GM21515 (cell line): Measurements from ENCODE around the gene RAPH1.
A peak's percentile ranks its signal among the peaks of the same experiment; 100 is the strongest.

Experiments used
- ATAC-seq: cut with Tn5 transposase; IDR thresholded peaks from one replicate; pipeline ENCODE4 v1.9.1; 2021; ENCODE audit not compliant: unreplicated experiment

RAPH1 gene

DNA sequence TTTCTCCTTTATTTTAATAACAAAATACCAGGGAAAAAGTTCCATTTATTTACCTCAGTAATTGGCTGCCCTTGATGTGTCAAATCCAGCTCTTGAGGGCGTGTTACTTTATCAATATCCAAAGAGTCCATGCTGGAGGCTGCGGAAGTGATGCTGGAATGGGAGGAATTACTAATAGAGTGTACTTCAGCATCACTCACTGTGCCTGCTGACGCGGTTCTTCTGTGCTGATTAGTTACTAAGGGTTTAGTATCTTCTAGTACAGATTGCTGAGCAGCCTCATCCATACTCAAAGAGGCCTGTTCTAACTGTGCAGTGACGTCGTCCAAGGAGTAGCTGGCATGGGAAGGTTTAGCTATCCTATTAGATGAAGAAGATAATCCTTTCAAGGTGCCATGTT lies 45.6 kb downstream of the RAPH1 start:
- ATAC-seq: no peak

DNA sequence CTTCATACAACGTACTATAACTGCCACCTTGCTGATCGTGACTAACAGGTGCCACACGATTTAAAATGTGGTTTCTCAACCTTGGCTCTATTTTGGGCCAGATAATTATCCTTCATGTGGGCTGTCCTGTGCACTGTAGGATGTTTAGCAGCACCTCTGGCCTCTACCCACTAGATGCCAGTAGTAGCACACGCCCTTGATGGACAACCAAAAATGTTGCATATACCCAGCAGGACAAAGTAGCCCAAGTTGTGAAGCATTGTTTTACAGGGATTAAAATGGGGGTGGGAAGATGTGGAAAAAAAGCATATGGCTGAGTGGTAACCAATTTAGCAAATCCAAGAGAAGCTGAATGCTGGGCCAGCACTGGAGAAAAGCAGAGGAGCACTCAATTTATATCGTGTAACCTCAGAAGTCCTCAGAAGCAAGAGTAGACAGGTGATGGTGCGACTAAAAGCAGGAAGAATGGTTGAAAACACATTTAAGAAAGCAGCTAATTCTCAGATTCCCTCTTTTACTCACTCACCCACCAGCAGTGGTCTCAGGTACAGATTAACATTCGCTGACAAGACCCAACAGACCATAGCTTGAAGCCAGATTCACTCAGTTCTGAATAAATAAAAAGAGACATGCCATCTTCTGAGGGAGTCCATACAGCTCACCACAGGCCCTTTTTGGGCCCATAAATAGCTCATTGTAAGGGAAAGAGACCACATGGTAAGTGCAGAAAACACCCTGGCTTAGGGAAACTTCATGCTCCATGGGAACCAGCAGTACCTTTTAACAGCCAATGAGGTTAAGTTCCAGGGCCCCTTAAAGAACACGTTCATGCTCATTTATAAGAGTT lies 50.6 kb downstream of the RAPH1 start:
- peak; percentile 74 for ATAC-seq

DNA sequence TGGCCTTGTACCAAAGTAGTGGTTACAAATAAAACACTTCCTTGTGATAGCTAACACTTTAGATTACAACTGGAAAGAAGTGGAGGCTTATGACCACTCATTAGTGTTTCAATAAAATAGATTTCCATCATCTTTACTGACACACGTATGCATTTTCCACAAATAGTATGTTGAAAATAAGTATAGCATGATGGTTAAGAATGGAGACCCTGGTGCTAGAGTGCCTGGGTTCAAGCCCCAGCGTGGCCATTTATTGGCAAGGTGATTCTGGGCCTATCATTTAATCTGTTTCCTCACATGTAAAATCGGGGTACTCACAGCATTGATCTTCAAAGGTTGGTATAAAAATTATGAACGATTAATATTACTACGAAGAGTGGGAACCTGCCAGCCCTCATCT lies 54.5 kb downstream of the RAPH1 start:
- ATAC-seq: no peak

DNA sequence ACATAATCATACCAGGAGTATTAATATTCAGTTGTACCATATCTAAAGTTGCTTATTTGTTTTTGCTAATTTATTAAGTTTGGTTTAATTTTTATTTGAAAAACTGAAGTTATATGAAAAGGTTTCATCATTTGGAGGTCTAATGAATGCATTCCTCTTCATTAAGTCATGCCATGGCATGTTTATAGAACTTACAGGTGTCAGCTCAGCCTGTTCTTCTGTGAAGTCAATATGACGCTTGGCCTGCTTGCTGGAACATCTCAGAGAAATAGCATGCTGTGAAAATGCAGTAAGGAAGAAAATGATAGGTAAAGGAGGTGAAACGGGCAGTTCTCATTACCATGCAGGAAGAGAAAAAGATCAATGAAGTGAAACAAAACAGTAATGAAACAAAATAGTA lies 58.2 kb downstream of the RAPH1 start:
- no peak for ATAC-seq

DNA sequence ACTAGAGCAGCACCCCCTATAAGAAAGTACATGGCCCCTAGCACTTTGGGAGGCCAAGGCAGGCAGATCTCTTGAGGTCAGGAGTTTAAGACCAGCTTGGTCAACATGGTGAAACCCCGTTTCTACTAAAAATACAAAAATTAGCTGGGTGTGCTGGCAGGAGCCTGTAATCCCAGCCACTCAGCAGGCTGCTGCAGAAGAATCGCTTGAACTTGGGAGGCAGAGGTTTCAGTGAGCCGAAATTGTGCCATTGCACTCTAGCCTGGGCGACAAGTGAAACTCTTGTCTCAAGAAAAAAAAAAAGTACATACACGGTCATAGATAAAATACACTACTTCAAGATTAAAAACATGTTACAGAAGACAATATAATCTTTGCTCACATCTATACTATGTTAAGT lies 63.8 kb downstream of the RAPH1 start:
- no peak for ATAC-seq

DNA sequence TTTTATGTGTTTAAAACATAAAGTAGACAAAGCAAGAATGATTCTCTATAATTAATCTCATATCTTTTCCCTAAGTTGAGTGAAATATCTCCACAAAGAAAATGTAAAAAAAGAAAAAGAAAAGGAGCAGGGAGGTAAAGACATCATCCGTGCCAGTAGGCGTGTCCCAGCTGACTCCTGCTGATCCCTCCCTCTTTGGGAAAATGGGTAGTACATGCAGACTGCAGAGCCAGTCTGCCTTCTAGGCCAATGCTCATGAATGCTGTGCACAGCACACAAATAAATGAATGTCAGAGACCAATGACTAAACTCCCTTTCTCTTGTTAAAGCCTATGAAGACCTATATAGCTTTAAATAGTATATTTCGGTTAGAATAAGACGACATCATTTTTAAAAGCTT lies 64.7 kb downstream of the RAPH1 start:
- no peak for ATAC-seq

DNA sequence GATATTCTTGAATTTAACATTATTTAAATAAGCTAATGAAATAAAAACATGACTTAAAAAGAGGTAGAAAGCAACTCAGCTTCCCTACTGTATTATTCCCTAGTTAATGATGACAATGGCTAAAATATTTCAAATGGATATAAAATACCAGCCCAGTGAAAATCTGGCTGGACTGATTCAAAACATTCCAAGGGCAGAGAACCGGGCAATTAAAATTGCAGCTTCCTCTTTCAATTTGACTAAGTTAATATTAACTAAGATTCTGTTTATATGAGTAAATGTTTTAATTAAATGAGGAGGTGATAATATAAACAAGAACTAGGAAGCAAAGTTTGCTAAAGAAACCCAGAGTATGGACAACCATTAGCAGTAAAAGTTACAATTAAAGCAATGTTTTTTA lies 65.6 kb downstream of the RAPH1 start:
- ATAC-seq: no peak

DNA sequence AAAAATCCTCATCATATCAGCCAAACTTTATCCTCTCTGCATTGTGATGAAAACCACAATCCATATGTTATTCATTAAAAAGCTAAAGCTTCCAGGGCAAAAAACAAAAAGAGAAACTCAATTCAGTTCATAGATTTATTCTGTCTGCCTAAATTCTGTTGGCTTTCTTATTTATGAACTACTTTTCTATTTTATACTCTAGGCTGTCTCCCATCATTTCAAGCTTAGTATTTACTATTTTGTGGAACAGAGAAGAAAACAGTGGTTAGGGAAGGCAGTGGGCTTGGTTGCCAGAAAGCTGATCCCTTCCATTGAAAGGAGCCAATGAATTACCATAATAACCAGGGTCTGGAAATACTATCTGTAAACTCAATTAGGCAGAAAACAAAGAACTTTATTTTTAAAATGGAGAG lies 71.8 kb downstream of the RAPH1 start:
- ATAC-seq: no peak

DNA sequence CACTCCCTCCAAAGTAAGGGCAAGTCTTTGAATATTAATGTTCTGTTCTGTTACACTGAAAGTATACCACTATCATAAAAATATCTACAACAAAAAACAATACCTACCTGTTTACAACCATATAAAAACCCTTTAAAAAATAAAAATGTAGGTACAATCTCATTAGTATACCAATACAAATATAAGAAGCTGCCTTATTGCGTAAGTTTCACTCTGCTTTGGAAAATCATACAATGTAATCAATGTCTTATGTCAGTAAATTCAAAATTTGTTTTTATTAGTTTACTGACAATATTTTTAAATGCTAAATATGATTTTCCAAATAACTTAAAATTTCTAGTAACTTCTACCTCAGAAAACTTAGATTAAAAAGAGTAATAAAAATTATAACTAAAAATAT lies 72.8 kb downstream of the RAPH1 start:
- no peak for ATAC-seq

DNA sequence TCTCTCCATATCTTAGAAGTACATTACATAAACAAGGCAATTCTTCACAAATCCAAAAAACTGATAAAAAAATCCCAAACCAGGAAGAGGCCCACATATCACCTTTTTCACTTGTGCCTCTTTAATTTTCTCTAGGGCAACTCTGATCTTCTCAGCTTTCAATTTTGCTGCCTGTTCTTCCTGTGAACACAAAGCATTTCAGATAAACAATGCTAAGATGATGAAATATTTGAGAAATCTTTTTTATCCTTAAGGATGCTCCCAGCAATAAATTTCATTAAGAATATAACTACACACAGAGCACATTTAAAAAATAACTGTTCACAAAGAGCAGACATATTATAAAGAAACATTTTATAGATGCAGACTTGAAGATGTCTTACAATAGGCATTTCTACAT lies 73.4 kb downstream of the RAPH1 start:
- ATAC-seq: no peak

DNA sequence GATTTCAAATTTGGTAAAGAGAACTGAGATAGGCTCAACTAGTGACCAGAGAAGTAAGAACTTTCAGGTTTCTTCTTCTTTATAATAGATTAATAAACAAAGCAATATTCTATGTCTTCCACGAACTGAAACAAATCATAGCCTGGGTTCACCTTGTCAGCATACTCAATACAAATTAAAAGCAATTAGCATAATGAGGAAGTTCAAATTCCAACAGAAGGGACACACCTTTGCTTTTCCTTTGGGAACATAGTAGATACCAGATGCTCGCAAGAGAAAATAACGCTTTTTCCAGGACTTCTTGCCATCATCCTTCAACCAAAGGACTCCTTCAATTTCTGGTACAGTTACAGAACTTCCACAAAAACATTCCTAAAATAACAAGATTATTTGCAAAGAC lies 79.9 kb downstream of the RAPH1 start:
- no peak for ATAC-seq

DNA sequence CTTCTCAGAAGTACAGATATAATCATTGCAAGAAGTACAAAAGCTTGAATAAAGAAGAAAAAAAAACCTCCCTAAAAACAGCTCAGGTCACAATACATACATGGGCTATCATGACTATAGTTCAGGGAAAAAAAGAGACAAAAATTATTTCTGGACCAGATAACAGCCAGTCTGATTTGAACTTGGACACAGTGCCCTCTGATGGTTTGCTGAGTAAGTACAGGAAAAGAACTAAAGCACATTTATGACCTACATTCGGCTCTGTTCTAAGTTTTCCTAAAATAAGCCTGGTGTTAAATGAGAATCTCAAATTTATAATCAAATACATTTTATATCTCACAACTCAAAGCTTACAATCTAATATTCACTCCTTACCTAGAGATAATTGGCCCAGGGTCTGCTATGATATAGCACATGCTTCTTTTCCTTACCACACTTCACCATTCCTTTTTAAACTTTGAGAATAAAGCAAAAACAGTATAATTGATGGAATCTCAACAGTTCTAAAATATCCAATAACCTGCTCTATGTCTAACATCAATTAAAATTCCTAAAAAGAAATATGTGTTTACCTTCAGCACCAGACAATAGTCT lies 81.1 kb downstream of the RAPH1 start:
- peak; percentile 83 for ATAC-seq

DNA sequence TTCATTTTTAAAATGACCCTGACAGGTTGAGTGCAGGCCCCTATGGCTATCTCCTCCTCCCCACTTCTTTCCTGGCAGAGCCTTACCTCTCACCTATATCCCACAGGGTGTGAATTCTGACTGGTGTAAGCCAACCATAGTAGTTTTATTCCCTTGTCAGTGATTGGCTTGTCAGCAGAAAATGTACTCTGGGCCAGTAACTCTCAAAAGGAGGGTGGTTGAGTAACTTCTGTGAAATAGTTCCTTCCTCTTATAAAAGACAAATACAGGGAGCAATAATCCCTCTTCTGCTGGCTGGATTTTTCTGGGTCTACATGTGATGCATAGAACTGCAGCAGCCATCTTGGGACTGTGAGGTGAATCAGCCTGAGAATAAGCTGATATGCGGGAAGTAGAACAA lies 83.4 kb downstream of the RAPH1 start:
- ATAC-seq: no peak

DNA sequence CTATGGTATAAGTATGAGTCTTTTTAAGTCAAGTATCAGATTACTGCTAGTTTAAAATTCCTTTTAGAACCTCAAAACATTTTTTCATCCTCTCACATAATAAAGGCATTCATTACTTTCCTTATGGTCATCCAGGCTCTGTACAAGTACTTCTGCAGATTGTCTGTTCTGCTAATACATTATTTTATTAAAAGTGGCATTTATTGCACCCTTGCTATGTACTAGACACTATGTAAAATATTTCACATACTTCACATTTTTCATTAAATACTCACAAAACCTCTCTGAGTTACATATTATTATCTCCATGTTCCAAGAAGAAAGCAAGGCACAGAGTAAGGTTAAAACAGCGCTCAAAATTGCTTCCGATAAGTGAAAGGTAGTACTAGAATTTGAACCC lies 84.1 kb downstream of the RAPH1 start:
- no peak for ATAC-seq

DNA sequence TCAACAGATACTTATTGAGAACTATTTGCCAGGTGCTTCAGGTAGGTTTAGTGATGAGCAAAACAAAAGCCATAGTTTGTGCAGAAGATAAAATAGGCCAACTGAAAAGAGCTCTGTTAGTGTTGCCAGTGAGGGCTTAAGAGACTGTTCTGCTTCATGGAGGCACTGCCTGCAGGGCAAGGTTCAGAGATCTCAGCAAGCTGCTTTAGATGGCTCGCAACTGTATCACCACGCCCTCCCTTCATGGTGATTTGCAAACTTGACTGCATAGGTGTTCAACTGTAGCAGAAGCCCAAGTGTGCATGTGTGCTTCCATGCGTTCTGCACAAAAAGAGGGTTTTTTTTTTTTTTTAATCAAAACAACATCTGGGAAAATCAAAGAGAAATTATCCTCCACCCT lies 84.5 kb downstream of the RAPH1 start:
- ATAC-seq: no peak

DNA sequence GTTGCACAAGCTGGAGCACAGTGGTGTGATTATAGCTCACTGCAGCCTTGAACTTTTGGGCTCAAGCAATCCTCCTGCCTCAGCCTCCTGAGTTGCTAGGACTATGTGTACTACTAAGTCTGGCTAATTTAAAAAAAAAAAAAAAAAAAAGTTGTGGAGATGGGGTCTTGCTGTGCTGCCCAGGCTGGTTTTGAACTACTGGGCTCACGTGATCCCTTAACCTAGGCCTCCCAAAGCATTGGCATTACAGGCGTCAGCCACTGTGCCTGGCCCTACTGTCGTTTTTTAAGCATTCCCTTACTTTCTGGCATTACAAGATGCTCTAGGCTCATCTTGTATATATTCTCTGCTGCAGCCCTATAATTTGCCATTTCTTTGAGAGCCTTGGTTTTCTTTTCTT lies 88.3 kb downstream of the RAPH1 start:
- ATAC-seq: no peak

DNA sequence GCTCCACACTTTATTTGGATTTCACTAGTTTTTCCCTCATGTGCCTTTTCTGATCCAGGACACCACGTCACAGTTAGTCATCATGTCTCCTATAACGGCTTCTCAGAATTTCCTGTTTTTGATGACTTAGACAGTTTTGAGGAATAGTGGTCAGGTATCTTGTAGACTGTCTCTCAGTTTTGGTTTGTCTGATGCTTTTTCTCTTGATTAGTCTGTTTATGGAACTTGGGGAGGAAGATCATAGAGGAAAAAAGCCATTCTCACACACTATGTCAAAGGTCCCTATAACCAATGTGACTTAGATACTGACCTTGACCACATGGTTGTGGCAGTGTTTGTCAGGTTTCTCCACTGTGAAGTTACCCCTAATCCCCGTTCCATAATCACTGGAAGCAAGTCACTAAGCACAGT lies 89.0 kb downstream of the RAPH1 start:
- ATAC-seq: no peak

DNA sequence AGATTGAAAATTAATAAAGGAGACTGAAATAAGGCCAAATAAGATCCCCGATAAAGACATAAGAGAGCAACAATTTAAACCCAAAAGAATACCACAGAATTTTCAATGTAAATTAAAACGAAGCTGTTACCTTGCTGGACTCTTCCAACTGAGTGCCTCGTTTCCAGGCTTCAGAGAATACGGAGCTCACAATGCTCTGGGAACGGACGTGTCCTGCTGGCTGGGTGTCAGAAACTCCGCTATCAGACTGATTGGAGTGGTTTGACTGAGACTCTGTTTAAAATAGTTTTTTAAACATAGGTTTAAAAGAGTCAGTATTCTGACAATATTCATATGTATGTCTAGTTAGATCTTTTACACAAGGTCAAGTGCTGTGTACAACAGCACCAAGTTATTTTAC lies 90.4 kb downstream of the RAPH1 start:
- ATAC-seq: no peak

DNA sequence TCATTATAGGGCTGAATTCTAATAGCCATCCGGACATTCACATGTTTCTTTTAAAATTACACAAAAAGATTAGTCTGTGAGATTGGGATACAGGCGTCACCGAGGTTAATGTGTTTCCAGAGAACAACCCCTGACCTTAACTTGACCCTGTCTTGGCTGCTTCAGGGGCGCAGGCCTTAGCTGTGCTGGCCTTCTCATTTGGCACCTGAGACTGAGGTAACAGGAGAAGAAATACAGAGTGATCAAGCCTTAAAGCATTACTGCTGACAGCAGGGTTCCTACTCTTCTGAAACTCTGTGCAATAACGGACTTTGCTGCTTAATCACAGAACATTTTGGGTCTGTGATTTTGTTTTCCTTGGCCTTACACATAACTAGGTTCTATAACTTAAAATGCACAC lies 92.6 kb downstream of the RAPH1 start:
- ATAC-seq: no peak

DNA sequence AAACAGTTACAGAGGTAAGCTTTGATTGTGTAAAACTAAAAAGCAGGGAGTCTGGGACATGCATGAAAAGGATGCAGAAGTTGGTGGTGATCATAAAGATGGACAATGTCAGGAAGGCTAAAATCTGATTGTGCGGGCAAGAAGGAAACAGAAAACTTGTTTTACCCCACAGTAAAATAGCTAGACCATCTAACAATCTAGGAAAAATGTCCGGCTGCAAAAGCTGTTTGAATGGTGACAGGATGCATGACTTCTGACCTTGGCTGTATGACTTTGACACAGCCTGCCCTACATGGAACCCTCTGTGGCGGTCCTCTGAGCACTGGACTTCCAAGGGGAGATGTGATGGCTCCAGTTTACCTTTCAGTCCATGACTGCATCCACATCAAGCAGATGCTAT lies 93.6 kb downstream of the RAPH1 start:
- no peak for ATAC-seq

DNA sequence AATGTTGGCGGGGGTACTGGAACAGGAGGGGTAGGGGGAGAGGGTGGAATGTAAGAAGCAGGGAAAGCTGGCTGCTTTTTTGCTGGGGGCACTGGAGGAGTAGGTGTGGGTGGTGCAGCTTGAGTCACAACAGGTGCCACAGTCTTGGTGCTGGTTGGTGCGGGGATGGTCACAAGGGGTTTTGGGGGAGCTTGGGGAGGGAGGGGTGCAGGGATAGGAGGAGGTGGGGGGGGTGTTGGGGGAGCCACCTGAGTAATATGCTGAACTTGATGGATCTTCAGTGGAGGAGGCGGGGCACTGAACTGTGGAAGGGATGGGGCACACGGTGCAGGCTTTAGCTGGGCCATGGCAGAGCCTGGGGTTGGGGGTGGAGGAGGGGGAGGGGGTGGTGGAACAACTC lies 94.4 kb downstream of the RAPH1 start:
- ATAC-seq: no peak

DNA sequence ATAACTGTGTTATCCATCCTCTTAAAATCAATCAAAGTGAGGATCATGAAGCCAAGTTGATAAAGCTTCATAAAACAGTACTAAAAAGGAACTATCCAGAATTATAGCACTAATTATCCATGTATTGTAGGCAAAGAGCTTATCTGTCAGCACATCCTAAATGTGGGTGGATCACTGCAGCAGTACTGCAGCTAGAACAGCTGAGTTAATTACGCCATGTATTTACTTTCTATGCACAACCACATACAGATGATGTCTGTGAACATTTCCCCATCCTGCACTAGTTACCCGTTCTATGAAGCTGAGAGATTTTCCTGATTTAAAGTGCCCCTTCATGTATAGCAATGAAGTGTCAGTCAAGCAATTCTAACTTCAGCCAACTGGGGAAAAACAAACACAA lies 96.6 kb downstream of the RAPH1 start:
- no peak for ATAC-seq

DNA sequence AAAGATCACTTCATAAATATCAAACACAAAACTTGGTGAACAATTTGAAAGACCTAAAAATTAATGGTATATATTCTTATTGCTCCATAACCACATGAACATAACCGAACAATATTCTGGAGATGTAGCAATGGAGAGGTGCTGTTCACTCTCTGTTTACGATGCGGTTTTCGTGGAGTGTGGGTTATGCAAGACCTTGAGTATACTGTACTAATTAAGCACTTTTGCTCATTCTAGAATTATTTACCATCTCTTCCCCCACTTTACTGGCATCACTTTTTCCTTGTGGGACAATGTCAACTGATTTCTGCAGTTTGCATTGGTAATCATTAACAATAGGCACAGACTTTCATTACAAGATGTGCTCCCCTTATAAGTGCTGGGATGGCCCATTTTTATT lies 97.6 kb downstream of the RAPH1 start:
- no peak for ATAC-seq
